Colon (tissue), 2 donors: ENCODE data around the gene GLRA1.
"Not testable (repeated sequence)": the region's sequence is repeated elsewhere in the genome, so short reads cannot be mapped to it uniquely, and the experiment has no call there.

Experiments used
- FAIRE-seq: peaks from 2 replicates; lab custom pipeline; 2012; peaks lifted over from hg19 to GRCh38; lab: Jason Lieb, UNC
- donor health status: control.
- donor health status: control.

The GLRA1 gene

DNA sequence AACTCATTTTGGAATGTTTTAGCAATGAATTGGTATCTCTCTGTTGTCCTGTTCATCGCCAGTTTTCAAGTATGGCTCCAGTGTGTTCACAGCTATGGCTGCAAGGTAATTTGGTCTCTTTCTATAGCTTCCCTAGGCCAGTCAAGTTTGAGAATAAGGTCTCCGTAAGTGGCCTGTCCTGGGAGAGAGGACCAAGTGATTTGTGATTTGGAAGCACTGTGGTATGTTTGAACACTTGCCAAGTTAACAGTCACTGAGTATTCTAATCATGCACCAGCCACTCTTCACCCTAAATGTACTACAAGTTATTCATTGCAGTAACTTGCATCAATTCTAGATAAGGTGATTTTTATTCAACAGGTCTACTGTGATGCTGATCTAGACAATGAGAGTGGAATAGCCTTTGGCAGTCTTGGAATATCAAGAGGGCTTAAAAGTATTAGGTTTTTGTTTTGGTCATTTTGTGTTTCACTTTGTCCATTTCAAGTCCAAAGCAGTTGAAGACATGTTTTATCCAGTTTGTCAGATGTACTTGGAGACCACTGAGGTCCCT lies 111.8 kb downstream of the GLRA1 start:
- no peak for FAIRE-seq

DNA sequence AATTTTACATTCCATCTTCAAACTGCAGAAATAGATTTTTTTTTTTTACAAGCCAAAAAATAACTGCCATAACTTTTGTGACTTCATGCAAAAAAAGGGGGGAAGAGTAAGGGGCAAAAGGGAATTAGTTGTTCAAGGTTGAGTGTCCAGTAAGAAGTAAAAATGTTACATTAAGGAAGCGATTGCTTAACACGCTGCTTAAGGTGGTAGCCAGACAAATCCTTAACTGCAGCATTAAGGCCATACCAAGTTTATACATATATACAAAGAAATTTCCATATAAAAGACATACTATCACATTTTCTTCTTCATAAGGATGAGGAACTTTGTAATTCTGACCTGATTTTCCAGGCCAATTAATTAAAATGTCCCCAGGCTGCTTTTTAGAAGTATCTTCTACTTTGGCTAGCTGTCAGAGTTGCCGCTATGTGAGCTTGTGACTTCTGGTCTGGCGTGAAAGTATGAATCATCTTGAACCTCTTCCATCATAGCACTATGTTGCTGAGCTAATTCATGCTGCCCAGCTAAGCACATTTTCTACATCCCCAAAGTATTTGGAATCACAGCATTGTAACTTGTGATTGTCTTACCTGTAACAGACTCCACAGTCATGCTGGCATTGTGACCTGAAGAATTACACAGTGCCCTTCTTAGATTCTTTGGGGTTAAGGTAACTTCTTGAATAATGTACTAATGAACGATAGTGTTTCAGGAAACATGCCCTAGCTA lies 112.9 kb downstream of the GLRA1 start:
- FAIRE-seq: no peak

DNA sequence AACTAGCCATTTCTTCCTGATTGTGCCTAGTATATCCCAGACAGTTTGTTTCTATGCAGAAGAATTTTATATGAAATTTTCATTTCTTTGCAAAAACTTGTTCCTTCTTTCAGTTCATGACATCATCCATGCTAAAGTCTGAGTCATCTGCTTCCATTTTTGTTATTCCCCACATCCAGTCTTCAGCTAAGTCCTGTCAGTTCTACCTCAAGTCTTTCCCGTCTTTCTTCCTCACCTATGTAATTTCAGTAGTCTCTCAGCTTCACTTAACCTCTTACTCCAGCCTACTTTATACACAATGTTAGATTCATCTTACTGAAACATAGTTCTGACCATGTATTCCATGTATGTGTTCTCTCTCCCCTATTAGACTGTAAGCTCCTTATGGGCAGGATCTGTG lies 113.8 kb downstream of the GLRA1 start:
- FAIRE-seq: no peak

DNA sequence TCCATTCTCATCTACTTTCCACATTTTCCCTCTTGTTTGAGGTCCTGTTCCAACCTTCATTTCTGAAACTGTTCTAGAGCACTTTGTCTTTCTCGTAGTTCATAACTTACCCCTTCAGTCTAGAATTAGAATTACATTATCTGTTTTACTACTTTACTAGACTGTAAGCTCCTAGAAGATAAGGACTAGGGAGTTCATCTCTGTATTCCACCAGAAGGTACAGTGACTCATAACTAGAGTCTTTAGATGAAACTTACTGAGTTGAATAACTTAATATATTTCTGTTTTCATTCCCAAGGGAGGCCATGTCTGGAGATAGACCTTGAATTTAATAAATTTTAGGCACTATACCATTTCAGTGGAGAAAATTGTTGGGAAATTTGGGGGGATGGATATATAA lies 114.2 kb downstream of the GLRA1 start:
- no peak for FAIRE-seq

DNA sequence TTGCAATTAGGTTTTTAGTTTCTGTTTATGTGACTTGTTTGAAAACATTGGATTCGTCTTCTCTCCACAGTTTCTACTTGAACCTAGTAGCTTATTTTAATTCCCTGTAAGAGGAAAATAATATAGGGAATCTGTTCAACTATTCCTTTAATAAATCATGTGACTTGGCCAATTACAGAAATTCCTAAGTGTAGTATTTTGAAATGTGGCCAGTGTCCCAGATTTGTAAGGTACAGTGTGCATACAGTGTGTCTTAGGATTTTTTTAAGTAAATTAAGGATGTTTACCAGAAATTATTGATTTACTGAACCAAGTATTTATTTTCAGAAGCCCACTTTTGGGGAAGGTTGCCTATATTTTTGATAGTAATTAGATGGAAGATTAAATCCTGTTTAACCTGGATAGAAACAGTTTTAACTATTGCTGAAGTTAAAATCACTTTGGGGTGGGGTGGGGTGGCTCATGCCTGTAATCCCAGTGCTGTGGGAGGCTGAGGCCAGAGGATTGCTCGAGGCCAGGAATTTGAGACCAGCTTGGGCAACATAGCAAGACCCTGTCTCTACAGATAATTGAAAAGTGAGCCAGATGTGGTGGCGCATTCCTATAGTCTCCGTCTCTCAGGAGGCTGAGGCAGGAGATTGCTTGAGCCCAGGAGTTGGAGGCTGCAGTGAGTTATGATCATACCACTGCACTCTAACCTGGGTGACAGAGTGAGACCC lies 116.0 kb downstream of the GLRA1 start:
- no peak for FAIRE-seq

DNA sequence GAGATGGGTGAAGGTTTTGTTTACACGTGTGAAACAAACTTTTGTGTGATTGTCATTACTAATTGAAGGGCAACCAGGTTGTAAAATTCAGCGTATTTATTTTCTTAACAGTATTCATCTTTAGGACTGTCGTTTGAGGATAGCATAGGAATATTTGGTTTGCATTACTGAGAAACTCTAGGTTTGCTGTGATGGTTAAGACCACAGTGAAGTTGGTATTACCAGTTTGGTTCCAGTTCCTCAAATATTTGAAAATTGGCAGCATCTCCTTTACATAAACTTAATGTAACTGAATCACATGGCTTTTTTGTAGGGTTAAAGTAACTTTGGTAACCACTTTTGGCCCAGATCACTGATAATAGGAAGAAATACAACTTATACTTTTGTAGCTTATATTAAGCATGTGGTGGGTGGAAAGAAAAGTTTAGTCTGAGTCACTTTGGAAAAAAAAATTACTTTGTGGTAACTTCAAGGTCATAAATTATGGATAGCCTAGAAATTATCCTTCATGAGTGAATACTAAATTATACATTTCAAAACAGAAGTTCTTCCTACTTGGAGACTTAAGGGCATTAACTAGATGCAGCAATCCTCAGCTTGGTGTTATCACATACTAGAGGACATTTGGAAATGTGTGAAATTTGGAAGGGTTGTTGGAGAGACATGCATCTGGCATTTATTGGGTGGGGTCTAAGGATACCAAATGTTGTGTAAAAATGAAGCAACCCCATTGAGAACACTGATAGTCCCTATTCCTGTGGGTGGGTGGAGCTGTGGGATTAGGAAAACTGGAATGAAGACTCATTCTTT lies 119.0 kb downstream of the GLRA1 start:
- FAIRE-seq: no peak

DNA sequence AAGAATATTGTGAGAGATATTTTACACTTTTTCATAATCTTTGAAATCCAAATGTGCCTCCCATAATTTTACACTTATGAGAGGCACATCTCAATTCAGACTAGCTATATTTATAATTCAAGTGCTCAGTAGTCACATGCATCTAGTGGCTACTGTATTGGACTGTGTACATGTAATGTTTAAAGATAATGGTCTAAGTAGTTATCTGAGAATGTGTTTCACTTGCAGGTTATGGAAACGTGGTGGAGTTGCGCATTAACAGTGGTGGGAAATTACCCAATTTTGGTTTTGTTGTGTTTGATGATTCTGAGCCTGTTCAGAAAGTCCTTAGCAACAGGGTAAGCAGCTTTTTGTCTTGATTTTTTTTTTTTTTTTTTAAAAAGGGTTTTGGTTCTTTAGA lies 124.1 kb downstream of the GLRA1 start:
- no peak for FAIRE-seq

DNA sequence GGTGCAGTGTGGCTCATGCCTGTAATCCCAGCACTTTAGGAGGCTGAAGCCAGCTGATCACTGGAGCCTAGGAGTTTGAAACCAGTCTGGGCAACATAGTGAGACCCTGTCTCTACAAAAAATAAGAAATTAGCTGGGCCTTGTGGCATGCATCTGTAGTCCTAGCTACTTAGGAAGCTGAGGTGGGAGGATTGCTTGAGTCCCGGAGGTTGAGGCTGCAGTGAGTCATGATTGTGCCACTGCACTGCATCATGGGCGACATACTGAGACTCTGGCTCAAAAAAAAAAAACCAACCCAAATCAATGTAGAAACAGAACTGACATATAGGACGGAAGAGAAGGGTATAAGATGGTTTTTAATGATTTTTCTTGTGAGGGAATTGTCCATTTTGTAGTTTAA lies 125.2 kb downstream of the GLRA1 start:
- no peak for FAIRE-seq

DNA sequence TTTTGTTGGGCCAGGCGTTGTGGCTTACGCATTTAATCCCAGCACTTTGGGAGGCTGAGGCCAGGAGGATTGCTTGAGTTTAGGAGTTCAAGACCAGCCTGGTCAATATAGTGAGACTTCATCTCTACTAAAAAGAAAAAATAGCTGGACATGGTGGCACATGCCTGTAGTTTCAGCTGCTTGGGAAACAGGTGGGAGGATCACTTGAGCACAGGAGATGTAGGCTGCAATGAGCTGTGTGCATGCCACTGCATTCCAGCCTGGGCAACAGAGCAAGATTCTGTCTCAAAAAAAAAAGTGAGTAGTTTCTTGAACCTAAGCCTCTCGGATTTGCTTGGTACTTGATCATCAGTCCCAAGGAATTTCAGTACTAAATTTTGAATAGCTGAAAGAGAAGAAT lies 126.0 kb downstream of the GLRA1 start:
- FAIRE-seq: no peak

DNA sequence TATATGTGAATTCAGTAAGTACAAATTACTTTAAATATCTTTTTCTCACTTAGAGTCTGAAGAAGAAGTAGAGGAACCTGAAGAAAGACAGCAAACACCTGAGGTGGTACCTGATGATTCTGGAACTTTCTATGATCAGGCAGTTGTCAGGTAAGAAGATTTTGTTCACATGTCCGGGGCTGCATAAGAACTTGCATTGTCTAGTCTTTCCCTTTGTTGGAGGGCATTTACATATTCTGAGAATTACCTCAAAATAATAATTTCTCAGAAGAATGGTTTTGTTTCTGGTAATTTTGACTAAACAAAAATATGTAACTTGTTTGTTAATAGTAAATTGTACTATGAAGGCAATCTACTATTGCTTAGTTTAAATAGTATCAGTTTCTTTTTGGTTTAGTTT lies 129.2 kb downstream of the GLRA1 start:
- no peak for FAIRE-seq

DNA sequence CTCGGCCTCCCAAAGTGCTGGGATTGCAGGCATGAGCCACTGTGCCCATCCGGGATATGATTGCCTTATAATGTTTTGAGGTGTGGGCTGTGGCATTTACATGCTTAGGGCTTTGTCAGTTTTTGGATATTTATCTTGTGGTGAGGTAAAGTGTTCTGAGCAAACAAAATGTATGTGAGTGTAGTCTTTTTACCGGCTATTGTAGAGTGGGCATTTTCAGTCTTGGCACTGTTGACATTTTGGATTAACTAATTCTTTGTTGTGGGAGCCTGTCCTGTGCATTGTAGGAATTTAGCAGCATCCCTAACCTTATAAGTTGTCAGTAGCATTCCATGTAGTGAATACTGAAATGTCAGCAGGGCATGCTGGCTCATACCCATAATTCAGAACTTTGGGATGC lies 131.3 kb downstream of the GLRA1 start:
- FAIRE-seq: no peak

DNA sequence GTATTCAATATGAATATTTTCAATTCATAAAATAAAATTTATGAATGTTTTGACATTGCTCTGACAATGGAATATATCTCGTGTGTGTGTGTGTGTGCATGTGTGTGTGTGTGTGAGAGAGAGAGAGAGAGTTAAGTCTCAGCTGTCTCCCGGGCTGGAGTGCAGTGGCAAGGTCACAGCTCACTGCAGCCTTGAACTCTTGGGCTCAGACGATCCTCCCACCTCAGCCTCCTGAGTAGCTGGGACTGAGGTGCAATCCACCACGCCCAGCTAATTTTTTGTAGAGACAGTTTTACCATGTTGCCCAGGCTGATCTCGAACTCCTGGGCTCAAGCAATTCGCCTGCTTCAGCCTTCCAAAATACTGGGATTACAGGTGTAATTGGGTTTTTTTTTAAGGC lies 136.8 kb downstream of the GLRA1 start:
- FAIRE-seq: no peak

DNA sequence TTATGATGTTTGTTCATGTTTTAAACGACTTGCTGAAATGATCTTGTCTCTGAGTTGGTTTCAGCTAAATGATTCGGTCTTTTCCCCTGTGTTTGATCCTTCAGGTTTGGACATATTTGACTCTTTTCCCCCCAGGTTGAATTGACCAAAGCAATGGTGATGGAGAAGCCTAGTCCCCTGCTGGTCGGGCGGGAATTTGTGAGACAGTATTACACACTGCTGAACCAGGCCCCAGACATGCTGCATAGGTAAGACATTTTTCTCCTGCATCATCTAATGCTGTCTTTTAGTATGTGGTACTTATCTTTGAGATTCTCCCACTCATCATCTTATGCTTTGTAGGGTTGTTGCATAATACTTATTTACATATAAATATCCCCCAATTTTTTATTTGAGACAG lies 138.2 kb downstream of the GLRA1 start:
- FAIRE-seq: no peak

DNA sequence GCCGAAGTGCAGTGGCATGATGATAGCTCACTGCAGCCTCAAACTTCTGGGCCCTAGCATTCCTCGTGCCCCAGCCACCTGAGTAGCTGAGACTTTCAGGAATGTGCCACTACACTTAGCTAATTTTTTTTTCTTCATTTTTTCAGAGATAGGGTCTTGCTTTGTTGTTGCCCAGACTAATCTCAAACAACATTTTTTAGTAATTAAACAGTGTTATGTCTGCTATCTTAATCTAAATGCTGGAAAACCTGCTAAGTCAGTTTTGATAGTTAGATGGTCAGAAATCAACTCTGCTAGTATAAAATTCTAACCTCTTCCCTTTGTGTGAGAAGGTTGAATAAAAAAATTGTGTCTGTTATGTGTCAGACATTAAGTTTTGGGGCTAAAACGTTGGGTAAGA lies 140.5 kb downstream of the GLRA1 start:
- no peak for FAIRE-seq

DNA sequence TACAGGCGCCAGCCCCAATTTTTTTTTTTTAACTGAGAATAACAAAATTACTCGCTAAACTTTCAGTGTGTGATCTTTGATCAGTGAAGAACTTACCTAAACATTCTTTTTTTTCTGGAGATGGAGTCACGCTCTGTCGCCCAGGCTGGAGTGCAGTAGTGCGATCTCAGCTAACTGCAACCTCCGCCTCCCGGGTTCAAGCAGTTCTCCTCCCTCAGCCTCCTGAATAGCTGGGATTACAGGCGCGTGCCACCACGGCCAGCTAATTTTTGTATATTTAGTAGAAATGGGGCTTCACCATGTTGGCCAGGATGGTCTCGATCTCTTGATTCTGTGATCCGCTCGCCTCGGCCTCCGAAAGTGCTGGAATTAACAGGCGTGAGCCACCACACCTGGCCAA lies 141.0 kb downstream of the GLRA1 start:
- FAIRE-seq: not testable (repeated sequence)

DNA sequence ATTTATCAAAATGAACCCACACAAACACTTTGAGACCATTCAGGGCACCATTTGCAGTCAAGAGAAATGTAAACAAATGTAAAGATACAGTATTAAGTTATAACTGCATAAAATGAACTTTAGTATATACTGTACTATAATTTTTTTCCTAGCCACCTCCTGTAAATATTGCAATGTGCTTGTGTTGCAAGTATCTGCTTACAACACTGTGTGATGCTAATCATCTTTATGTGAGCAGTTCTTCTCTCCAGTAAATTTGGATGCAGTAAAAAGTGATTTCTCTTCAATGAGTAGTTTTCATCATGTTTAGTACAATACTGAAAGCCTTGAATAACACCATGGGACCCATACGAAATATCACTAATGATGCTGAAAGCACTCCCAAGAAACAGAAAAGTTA lies 143.4 kb downstream of the GLRA1 start:
- FAIRE-seq: no peak

DNA sequence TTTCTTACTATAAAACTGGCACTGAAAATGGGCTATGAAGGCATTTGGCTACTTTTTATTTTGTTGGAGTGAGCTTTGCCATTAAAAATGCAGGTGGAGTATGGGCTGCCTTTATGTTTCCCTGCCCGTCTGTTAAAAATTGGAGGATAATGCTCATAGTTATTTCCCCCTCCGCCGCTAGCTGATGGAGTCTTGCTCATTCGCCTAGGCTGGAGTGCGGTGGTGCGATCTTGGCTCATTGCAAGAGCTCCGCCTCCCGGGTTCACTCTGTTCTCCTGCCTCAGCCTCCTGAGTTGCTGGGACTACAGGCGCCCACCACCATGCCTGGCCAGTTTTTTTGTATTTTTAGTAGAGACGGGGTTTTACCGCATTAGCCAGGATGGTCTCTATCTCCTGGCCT lies 144.3 kb downstream of the GLRA1 start:
- FAIRE-seq: no peak

DNA sequence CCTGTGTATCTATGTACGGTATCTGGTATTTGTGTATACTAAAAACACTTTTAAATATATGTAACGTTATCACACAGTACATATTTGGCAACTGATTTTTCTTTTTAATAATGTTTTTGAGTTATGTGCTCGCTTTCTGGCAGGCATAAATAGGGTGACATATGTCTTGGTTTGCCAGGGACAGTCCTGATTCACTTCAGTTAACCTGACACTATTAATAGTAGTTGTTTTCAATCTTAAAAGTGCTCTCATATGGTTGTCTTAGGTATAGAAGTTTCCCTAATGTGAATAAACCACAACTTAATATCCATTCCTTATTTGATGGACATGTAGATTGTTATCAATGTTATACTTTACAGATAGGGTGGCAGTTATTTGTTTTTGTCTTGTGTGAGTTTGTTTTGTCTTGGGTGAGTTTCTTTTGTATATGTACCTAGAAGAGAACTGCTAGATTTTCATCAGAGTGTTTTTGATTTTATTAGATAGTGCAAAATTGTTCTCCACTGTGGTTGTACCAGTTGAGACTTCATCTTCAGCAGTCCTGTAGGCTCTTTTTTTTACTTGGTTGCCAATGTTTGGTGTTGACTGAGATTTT lies 145.0 kb downstream of the GLRA1 start:
- FAIRE-seq: no peak

DNA sequence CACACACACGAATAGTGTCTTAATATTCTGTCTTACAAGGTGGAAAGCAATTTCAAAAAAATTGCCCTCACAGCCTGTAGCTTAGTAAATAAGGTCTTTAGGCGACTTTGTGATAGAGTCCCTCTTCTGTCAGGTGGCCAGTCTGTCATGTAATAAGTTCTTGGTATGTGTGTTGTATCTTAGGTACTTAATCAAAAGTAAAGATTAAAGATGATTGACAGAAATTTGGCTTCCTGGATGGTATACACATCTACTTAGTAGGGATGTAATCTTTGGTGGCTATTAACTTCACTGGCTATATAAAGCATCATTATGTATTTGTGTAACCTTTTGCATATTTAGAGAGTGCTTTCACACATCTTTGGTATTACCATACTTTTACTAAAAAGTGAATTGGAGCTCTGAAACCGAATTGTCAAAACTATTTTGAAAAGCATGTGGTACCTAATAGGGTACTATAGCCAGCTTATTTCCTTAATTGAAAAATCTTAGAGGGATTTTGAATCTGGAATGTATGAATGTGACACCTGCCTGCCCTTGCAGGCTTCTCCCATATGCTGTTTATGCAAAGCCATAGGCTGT lies 149.5 kb downstream of the GLRA1 start:
- FAIRE-seq: no peak

DNA sequence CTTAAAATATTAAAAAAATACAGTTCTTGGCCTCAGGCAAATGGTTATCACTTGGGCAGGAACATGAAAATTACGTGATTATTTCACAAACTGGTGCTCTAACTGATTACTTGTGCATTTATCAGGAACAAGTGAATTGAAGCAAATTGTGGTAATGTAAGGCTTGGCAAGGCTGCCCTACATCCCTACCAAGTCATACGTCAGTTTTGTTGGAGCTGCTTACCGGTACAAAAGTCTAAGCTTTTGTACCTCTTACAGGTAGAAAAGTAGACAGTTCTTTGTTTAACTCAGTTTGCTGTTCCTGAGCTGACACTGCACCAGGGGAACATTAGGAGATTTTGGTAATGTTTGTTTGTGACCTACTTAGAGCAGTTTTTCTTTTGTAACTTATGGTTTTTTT lies 150.7 kb downstream of the GLRA1 start:
- no peak for FAIRE-seq

DNA sequence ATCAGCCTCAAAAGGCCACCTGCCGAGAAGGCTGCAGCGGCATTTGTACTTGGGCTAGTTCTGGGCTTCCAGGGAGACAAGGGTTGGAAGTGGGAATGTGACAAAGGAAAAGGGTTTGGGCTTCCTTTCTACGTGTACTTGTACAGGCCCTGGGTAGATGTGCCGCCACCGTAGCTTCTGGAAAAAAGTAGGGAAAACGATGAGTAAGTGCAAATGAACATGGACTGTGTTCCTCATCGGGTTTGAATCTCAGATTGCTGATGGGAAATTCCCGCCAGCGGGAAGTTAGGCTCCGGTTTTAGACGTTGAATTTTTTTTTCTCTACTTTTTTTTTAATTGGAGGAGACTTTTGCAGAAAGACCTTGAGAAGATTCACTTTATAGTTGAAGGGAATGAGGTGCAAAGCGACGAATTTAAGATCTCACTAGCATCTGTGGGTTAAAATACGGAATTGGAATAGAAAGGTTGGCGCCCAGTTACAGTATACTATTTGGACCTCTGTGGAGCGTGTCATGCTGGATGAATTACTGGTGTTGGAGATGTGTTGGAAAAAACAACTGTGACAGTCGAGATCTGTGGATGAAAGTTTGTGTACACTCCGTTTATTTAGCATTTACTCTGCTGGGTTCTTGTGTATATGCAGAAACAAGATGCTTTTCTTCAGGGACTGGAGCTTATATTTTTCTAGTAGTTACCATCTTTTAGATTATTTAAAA lies 151.6 kb downstream of the GLRA1 start:
- FAIRE-seq: no peak
